ENCODE data around the gene L1TD1. TPM values are rescaled to one million over a fixed set of nuclear protein-coding genes. Genes with fewer than 3 reads are reported as not detected.
"Not testable (repeated sequence)": the region's sequence is repeated elsewhere in the genome, so short reads cannot be mapped to it uniquely, and the experiment has no call there.

The L1TD1 gene
- total RNA-seq, 1 donor from 2014 or later, result 0.09 TPM

- H3K4me1 Mint-ChIP-seq, result no peaks in the 10 kb centered on the region
- ChIA-PET POLR2A (interaction anchor here (0.7 kb wide), 1 partner anchor 1119 kb away, joined by 4 read pairs; no protein-coding TSS in a partner anchor), CTCF (no interaction called here)
- no peak overlapping the region for H3K27ac Mint-ChIP-seq
- H3K9me3 Mint-ChIP-seq, result no peaks in the 10 kb centered on the region
- DNase-seq, result no peak
- peaks cover 2% of the 10 kb centered on the region for H3K27me3 Mint-ChIP-seq
- no peaks in the 10 kb centered on the region for H3K36me3 Mint-ChIP-seq (ENCODE audit: low read depth)
- no peak for ATAC-seq (ENCODE audit: low read depth)
- H3K4me3 Mint-ChIP-seq, result no peak overlapping the region
- TF ChIP-seq CTCF (IDR thresholded peaks at IDR 0.05), result no peak
- intact Hi-C loops (cut with micrococcal nuclease), result no loop called here
Observed at GRCh38 chr1:62237361-62237760, 42.7 kb downstream of the L1TD1 start.

- Mint-ChIP-seq H3K9me3 (no peaks in the 10 kb centered on the region), H3K36me3 (ENCODE audit: low read depth) (no peaks in the 10 kb centered on the region), H3K27ac (no peak overlapping the region), H3K4me1 (no peaks in the 10 kb centered on the region), H3K27me3 (peaks cover 2% of the 10 kb centered on the region), H3K4me3 (no peak overlapping the region)
- intact Hi-C loops (cut with micrococcal nuclease), result no loop called here
- ATAC-seq (ENCODE audit: low read depth) (no peak), DNase-seq (no peak)
- POLR2A ChIA-PET, result no interaction called here
- CTCF ChIA-PET, result no interaction called here
- TF ChIP-seq CTCF (IDR thresholded peaks at IDR 0.05), result no peak
Observed at GRCh38 chr1:62237950-62238374, 43.3 kb downstream of the L1TD1 start.

GRCh38 chr1:62238507-62238906, 43.9 kb downstream of the L1TD1 start:
- no peak for DNase-seq
- no peak overlapping the region for H3K27ac Mint-ChIP-seq
- no peak for TF ChIP-seq CTCF (IDR thresholded peaks at IDR 0.05)
- ATAC-seq (ENCODE audit: low read depth), result no peak
- intact Hi-C loops (cut with micrococcal nuclease), result no loop called here
- H3K27me3 Mint-ChIP-seq, result peaks cover 2% of the 10 kb centered on the region
- H3K4me1 Mint-ChIP-seq, result no peaks in the 10 kb centered on the region
- H3K36me3 Mint-ChIP-seq (ENCODE audit: low read depth), result no peaks in the 10 kb centered on the region
- CTCF ChIA-PET, result no interaction called here
- POLR2A ChIA-PET, result no interaction called here
- no peaks in the 10 kb centered on the region for H3K9me3 Mint-ChIP-seq
- H3K4me3 Mint-ChIP-seq, result no peak overlapping the region

GRCh38 chr1:62239652-62240403, 45.2 kb downstream of the L1TD1 start:
- ATAC-seq (ENCODE audit: low read depth); H3K27ac Mint-ChIP-seq; H3K9me3 Mint-ChIP-seq; H3K36me3 Mint-ChIP-seq (ENCODE audit: low read depth); H3K4me3 Mint-ChIP-seq; POLR2A ChIA-PET; H3K27me3 Mint-ChIP-seq; CTCF ChIA-PET; intact Hi-C loops (cut with micrococcal nuclease); DNase-seq; H3K4me1 Mint-ChIP-seq: not testable (repeated sequence)

- ChIA-PET POLR2A (no interaction called here), CTCF (no interaction called here)
- ATAC-seq (ENCODE audit: low read depth) (no peak), DNase-seq (no peak)
- Mint-ChIP-seq H3K4me3 (no peak overlapping the region), H3K27ac (no peak overlapping the region), H3K9me3 (no peaks in the 10 kb centered on the region), H3K36me3 (ENCODE audit: low read depth) (no peaks in the 10 kb centered on the region), H3K27me3 (no peaks in the 10 kb centered on the region), H3K4me1 (no peaks in the 10 kb centered on the region)
- no peak for TF ChIP-seq CTCF (IDR thresholded peaks at IDR 0.05)
- intact Hi-C loops (cut with micrococcal nuclease), result no loop called here
Observed at GRCh38 chr1:62240651-62241370, 46.2 kb downstream of the L1TD1 start.

All from activated B cell treated with CpG ODN at 0.5 μM for 24 hours (primary cell).